ENCODE measurements around the gene MID1. TPM values are rescaled to one million over a fixed set of nuclear protein-coding genes. Genes with fewer than 3 reads are reported as not detected.
A peak's percentile ranks its signal among the peaks of the same experiment; 100 is the strongest.

Gene MID1
- polyA plus RNA-seq, 3 donors: 23.7 to 32.6 (median 32.0) TPM

- no peak for DNase-seq
Measured at GRCh38 chrX:10537308-10537707, 83.1 kb downstream of the MID1 start.

GRCh38 chrX:10536744-10537143 is 83.6 kb downstream of the MID1 start:
- DNase-seq: no peak

- DNase-seq: no peak
Measured at GRCh38 chrX:10534611-10535010, 85.8 kb downstream of the MID1 start.

- no peak for DNase-seq
Measured at GRCh38 chrX:10533696-10534365, 86.6 kb downstream of the MID1 start.

DNA sequence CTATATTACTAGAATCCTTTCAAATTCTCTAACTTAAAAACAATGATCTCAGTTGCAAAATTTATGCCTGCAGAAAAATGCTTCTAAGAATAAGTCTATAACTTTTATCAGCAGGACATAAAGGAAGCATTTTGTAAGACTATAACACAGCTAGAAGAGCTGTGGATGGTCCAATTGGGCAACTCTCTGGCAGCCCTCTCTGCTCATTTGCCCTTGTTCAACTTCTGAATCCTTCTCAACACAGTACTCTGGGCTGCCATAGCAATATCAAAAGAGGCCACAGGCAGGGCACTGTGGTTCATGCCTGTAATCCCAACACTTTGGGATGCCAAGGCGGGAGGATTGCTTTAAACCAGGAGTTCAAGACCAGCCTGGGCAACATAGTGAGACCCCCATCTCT is 88.5 kb downstream of the MID1 start:
- no peak for DNase-seq

DNA sequence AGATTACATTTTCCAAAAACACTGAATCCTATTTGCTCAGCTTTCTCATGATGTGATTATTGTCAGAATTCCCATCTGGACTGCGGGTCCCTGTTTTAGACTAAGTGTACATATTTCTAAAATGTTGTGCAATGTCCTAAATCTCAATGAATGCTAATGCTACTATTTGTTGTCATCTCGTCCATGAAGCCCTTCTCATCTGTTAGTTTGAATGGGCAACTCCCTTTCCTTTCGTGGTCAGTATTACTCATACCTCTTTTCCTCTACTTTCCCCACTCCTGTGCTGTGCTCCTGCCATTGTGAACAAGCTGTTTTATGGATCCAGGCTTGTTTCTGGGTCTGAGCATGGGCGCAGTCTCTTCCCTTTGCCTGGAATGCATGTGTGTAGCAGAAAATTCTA is 91.0 kb downstream of the MID1 start:
- DNase-seq: no peak

DNA sequence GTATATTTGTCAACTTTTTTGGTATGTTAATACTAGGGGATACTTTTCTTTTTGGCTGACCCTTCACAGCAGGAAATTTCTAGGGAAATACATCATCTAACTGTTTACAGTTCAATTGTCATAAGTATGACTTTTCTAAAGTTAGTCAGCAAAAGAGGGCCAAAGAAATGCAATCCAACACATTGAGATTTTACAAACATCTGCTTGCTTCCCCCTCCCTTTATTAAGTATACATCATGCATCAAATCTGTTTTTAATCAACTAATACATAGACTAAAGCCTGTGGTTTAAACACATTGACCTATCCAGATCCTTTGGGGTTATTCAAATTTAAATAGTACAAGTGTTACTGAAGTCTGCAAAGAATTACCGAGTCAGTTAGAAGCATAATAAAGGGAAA is 93.9 kb downstream of the MID1 start:
- no peak for DNase-seq

- DNase-seq: no peak
Measured at GRCh38 chrX:10525381-10526120, 94.8 kb downstream of the MID1 start.

GRCh38 chrX:10524578-10524977 is 95.8 kb downstream of the MID1 start:
- DNase-seq: no peak

DNA sequence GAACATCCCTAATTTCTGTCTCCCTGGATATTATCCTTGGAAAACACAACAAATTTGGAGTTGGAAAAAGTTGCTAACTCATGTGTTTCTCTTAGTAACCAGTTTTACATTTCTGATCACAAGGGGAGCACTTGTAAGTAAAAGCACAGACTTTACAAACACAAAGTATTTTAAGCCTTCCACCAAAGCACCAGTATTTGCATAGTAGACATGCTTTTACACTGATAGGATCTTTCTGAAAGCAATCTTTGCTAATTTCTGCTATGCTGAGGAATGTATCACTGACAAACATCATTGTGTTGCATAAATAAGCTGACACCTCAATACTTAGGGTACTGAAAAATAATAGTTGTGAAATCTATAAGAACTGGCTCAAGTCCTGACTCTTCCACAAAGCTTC is 100.6 kb downstream of the MID1 start:
- no peak for DNase-seq

GRCh38 chrX:10519278-10519677 is 101.1 kb downstream of the MID1 start:
- DNase-seq: no peak

DNA sequence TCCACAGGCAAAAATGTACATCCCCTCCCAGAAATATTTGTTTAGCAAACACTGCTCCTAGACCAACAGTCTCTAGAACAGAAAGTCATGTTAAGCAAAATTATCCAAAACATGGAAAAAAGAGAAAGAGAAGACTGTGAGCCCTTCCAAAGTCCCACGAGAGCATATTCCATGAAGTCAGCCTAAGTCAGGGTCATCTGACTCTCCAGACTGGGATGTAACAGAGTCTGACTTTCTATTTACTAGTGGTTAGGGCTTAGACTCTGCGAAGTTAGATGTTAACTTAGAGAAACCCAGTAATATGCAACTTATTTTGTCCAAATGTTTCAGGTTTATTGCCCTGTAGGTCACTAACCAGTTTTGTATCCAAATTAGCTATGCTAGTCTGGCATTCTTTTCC is 102.3 kb downstream of the MID1 start:
- no peak for DNase-seq

GRCh38 chrX:10516781-10517322 is 103.5 kb downstream of the MID1 start:
- DNase-seq: no peak

DNA sequence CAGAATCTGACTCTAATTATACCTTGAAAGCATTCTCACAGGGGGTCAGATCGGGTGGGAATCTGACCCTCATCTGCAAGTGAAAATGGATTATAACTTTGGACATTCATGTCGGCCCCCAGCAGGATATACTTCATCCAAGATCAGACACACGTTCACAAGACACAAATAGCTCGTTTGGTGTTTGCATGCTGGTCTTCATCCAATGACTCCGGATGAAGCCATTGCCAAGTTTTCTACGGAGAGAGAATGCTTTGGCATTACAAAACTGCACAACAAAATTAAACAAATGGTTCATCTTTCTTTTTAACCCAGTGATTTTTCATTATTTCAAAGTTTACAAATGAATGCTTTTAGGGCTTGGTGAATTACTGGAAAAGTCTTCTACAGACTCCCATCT is 105.5 kb downstream of the MID1 start:
- DNase-seq: no peak

- DNase-seq: no peak
Measured at GRCh38 chrX:10513974-10514373, 106.4 kb downstream of the MID1 start.

DNA sequence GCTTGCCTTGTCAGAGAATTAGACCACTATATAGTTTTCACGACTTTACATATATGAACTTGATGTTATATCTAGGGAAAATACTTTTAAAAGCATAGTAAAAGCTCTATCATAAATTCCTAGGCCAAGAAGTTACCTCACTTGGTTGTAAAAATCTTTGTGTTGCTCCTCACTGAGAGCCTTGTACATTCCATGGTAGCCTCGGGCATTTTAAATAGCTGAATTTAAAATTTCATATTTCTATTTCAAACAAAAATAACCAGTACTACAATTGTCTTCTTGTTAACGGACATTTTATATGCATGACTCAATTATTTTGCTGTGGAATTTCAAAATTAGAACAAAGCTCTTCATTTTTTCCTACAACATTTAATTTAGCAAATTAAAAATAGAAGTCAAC is 107.6 kb downstream of the MID1 start:
- DNase-seq: no peak

GRCh38 chrX:10512258-10512657 is 108.1 kb downstream of the MID1 start:
- peak; percentile 14 for DNase-seq

GRCh38 chrX:10509397-10509796 is 111.0 kb downstream of the MID1 start:
- no peak for DNase-seq

GRCh38 chrX:10508891-10509290 is 111.5 kb downstream of the MID1 start:
- no peak for DNase-seq

GRCh38 chrX:10507876-10508275 is 112.5 kb downstream of the MID1 start:
- DNase-seq: no peak

DNA sequence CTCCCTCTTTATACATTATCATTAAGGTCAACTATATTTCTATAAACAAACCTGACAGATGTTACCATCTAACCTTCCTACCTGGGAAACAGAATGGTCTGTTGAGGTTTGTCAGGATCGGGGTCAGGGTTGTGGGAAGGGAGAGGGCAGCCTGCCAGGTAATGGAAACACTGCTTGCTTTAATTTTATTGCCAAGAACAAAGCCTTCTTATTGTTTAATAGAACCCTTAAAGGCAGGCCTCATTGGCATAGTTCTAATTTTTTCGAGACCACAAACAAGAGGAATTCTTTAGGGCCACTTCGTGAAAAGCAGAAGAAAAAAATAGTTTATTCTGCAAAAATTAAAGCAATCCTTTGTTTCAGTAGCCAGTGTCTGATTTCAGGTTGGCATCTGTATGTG is 113.2 kb downstream of the MID1 start:
- DNase-seq: no peak

GRCh38 chrX:10506781-10507180 is 113.6 kb downstream of the MID1 start:
- no peak for DNase-seq

DNA sequence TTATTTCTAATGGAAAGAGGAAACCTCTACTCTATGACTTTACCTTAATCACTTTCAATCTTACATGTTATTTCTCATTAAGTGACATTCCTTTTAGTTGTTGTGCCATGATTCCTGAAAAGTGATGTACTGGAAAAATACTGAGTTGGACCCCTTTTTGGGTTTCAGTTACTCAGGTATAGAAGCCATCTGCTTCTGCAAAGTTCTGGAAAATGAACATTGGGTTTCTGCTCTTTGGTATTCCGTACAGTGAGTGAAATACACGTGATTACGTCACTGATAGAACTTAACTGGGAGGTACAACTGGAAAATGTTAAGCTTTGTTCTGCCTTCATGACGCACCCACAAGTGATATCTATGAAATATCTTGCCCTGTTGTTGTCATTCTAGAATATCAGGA is 114.7 kb downstream of the MID1 start:
- DNase-seq: no peak

DNA sequence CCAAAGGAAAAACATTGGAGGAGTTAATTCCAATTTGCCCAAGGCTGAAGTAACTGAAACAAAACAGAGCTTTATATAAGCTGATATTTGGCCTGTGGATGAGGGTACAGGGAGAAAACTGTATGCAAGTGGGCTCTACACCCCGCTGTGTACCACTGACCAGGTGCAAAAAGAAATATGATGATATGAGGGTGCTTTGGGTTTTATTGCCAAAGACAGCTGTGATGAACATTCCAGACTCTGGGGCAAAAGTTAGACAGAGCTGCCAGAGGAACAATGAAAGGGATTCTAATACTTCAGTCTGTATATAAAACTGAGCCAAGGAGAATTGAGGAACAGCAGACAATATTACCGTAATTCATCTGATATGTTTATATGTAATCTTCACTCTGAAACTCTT is 117.4 kb downstream of the MID1 start:
- no peak for DNase-seq
